Upper lobe of right lung (tissue), 1 donor: ENCODE data around the gene ZRANB1. TPM values are rescaled to one million over a fixed set of nuclear protein-coding genes. Genes with fewer than 3 reads are reported as not detected.

Experiments used
- ATAC-seq: fragments of 200-7000 bp; cut with Tn5 transposase; one replicate; pipeline ENCODE4 v1.9.1; 2020; ENCODE audit warnings: mild to moderate bottlenecking, moderate library complexity
- DNase-seq: peaks from one replicate; pipeline ENCODE4 v3.0.0-alpha.2; 2020
- H3K27ac ChIP-seq: fragments of 200-600 bp; one replicate; pipeline ENCODE4 v1.8.0; 2022
- H3K27me3 ChIP-seq: fragments of 200-600 bp; one replicate; pipeline ENCODE4 v1.8.0; 2022; ENCODE audit warnings: mild to moderate bottlenecking
- H3K36me3 ChIP-seq: fragments of 200-600 bp; one replicate; pipeline ENCODE4 v1.8.0; 2022
- H3K4me1 ChIP-seq: fragments of 200-600 bp; one replicate; pipeline ENCODE4 v1.8.0; 2022
- H3K4me3 ChIP-seq: fragments of 200-600 bp; one replicate; pipeline ENCODE4 v1.8.0; 2022; ENCODE audit warnings: mild to moderate bottlenecking
- H3K9me3 ChIP-seq: fragments of 200-600 bp; one replicate; pipeline ENCODE4 v1.8.0; 2022
- intact Hi-C: fragments of 100-400 bp; cut with DNase I; formaldehyde crosslinking; loops from one replicate; pipeline ENCODE4 v1.11.0; 2022
- total RNA-seq: library from RNA; stranded (reverse); fragmentation: NEBNext Ultra II Directional; extraction: Animal tissue kit (Norgen Biotek cat#: 25700); gene quantifications from one replicate; pipeline ENCODE4 v1.2.1, GENCODE V29; 2021
- TF ChIP-seq, protein P1 (sequence below): fragments of 200-600 bp; IDR thresholded peaks from one replicate; pipeline ENCODE4 v1.8.0; 2022; ENCODE audit warnings: antibody characterized with exemption
- donor health status: DM: no; HTN: yes; CAD: no; lungs with severe emphysema.

Gene ZRANB1
- total RNA-seq, 1 donor from 2014 or later, result 20.5 TPM

DNA sequence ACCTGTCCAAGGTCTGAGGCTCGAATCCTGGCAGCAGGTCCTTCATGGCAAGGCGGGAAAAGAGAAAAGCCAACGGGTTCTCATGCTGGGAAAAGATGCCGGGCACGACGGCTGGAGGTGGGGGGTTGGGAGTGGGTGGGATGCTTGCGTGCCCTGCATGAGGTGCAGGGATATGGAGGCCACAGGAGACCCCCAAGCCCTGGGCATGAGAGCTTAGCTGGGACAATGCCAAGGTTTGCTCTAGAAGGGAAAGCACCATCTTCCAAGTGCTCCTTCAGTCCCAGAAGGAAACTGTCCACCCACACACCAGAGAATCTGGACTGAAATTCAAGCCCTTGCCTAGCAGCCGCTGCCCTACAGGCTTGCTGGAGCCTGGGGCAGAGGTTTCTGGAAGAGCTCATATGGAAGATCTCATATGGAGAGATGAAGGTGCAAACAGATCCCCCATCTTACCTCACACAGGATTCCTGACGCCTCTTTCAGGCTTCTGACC lies 64.3 kb downstream of the ZRANB1 start:
- no peaks in the 10 kb centered on the region for H3K27me3 ChIP-seq
- intact Hi-C loops, result no loop called here
- peaks cover 22% of the 10 kb centered on the region for H3K36me3 ChIP-seq
- no peak overlapping the region for H3K27ac ChIP-seq
- DNase-seq (no peak), ATAC-seq (no peak)
- TF ChIP-seq, protein P1, sequence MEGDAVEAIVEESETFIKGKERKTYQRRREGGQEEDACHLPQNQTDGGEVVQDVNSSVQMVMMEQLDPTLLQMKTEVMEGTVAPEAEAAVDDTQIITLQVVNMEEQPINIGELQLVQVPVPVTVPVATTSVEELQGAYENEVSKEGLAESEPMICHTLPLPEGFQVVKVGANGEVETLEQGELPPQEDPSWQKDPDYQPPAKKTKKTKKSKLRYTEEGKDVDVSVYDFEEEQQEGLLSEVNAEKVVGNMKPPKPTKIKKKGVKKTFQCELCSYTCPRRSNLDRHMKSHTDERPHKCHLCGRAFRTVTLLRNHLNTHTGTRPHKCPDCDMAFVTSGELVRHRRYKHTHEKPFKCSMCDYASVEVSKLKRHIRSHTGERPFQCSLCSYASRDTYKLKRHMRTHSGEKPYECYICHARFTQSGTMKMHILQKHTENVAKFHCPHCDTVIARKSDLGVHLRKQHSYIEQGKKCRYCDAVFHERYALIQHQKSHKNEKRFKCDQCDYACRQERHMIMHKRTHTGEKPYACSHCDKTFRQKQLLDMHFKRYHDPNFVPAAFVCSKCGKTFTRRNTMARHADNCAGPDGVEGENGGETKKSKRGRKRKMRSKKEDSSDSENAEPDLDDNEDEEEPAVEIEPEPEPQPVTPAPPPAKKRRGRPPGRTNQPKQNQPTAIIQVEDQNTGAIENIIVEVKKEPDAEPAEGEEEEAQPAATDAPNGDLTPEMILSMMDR, result no peak
- H3K9me3 ChIP-seq, result no peaks in the 10 kb centered on the region
- H3K4me3 ChIP-seq, result no peak overlapping the region
- H3K4me1 ChIP-seq, result peaks cover 5% of the 10 kb centered on the region

DNA sequence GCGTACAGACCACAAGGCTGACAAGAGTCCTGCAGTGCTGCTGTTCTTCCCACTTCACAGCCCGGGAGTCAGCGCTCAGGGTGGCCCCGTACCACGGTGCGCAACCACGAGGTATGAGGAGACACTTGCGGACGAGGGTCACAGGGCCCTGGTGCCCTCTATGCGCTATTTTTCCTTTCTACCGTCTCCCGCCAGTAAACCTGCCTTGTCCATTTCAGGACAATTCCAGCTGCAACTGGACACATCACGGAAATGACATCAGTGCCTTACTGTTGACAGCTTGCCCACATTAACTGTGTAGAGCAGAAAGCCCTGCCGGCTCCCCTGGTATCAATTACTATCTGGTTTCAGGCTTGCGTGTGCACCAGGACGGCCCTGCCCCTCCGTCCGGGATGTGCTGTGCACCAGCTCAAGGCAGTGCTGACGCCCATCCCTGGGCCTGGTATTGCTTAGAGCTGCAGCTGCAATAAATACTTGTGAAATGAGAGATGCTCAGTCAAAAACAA lies 65.1 kb downstream of the ZRANB1 start:
- H3K27ac ChIP-seq, result no peak overlapping the region
- DNase-seq, result peak; percentile 40
- no peaks in the 10 kb centered on the region for H3K9me3 ChIP-seq
- no peaks in the 10 kb centered on the region for H3K27me3 ChIP-seq
- intact Hi-C loops, result no loop called here
- H3K4me3 ChIP-seq, result no peak overlapping the region
- H3K4me1 ChIP-seq, result peaks cover 5% of the 10 kb centered on the region
- peaks cover 22% of the 10 kb centered on the region for H3K36me3 ChIP-seq
- no peak for ATAC-seq
- TF ChIP-seq, protein P1, result no peak

DNA sequence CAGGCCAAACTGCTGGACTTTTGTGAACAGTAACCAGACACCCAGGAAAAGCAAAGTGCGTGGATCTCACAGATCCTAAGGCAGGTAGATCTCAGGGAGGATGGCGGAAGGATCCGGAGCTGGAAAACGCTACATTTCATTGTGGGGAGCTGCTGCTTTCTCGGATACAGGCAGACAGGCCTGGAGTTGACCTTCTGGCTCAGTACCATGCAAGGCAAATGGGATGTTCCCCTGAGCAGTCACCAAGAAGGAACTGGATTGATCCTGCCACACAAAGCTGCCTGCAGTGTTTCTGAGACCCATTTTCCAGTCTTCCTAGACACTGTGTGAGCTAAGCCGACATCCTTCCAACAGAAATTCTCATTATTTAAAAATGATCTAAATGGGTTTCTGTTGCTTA lies 65.5 kb downstream of the ZRANB1 start:
- Histone ChIP-seq H3K4me3 (no peak overlapping the region), H3K36me3 (peaks cover 18% of the 10 kb centered on the region), H3K4me1 (peaks cover 5% of the 10 kb centered on the region), H3K27me3 (no peaks in the 10 kb centered on the region), H3K27ac (no peak overlapping the region), H3K9me3 (no peaks in the 10 kb centered on the region)
- no peak for DNase-seq
- intact Hi-C loops, result no loop called here
- TF ChIP-seq, protein P1, result no peak
- no peak for ATAC-seq

DNA sequence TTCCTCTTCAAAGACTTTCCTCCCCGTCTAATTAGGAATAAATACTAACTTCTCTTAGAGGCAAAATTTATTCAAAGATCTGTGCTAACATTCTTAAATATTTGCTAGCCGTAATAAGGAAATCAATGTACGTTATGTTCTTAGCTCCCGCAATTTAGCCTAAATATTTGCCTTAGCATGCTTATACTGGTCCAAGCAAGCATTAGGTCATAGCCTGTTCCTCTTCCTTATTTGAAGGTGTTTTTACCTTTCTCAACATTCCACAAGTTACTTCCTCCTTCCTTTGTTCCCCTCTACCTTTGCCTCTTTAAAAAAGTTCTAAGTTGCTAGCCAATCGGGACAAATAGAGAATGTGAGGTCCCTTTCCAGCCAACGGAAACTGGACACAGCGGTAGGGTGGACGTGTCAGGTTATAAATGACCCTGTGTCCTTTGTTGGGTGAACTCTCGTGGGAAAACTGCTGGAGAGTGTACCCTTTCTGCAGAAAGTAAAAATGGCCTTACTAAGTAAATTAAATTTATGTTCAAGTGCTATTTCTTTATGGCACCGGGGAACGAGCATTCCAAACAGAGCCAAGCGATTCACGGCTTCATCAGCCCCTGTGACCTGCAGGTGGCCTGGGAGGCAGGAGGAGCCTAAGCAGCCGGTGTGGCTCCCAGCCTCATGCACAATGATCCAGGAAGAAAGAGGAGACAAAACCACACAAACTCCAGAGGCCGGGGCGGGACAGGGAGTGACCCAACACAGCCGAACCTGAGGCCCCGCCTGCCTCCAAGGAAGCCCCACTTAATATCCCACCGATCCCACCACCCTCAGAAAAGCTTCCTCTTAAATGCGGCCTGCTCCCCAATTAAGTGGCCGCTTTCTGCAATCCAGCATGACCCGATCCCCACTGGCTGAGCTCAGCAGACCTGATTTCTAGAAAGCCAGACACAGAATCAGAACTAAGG lies 67.0 kb downstream of the ZRANB1 start:
- TF ChIP-seq, protein P1, result no peak

DNA sequence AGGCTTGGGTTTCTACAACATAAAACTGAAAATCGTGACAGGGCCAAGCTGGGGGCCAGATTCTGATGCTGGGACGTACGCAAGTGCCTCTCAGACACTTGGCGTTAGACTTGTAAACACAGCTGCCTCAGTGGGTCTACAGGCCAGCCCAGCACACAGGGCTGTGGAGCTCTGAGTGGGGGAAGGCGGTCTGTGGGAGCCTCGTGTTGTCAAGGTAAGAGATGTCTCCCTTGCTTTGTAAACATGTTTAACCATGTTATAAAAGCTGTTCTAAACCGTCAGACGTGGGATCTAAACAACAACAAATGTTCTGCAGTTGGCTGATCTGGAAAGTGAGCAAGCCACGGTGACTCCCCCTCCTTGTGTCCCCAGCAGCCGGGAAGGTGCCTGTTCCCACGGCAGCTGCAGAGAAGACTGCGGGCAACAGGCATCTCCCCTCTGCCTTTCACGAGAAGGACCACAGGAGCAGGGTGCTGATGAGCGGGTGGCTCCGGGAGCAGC lies 67.8 kb downstream of the ZRANB1 start:
- H3K27ac ChIP-seq, result no peak overlapping the region
- intact Hi-C loops, result no loop called here
- TF ChIP-seq, protein P1, result no peak

More for the DNA sequence above, 67.0 kb downstream of the ZRANB1 start:
- intact Hi-C loops, result no loop called here
- H3K4me3 ChIP-seq, result no peak overlapping the region
- no peaks in the 10 kb centered on the region for H3K27me3 ChIP-seq
- ATAC-seq (no peak), DNase-seq (peak; percentile 64)
- H3K9me3 ChIP-seq, result no peaks in the 10 kb centered on the region
- peaks cover 5% of the 10 kb centered on the region for H3K4me1 ChIP-seq
- H3K36me3 ChIP-seq, result peaks cover 11% of the 10 kb centered on the region
- no peak overlapping the region for H3K27ac ChIP-seq

More for the DNA sequence above, 67.8 kb downstream of the ZRANB1 start:
- H3K9me3 ChIP-seq, result no peaks in the 10 kb centered on the region
- no peak overlapping the region for H3K4me3 ChIP-seq
- H3K27me3 ChIP-seq, result no peaks in the 10 kb centered on the region
- DNase-seq (peak; percentile 35), ATAC-seq (no peak)
- H3K4me1 ChIP-seq, result peaks cover 11% of the 10 kb centered on the region
- peaks cover 11% of the 10 kb centered on the region for H3K36me3 ChIP-seq
